SK-N-SH treated with all-trans-retinoic acid at 6 μM for 48 hours (cell line): Measurements from ENCODE around the gene FAM20C.

Experiments used
- ATAC-seq: fragments of 200-7000 bp; cut with Tn5 transposase; 3 replicates; pipeline ENCODE4 v1.9.1; 2020; ENCODE audit warnings: mild to moderate bottlenecking, moderate library complexity
- ARNTL ChIP-seq: fragments of 450-650 bp; formaldehyde crosslinking; IDR thresholded peaks from 2 replicates; pipeline ENCODE4 v1.5.0; 2020; ENCODE audit warnings: low read depth, mild to moderate bottlenecking, moderate library complexity, borderline replicate concordance
- BACH2 ChIP-seq: fragments of 250-450 bp; sonication (Bioruptor Pico); IDR thresholded peaks from 2 replicates; pipeline ENCODE4 v1.9.0; 2021; ENCODE audit warnings: mild to moderate bottlenecking, borderline replicate concordance
- CSDC2 ChIP-seq: fragments of 250-450 bp; sonication (Bioruptor Pico); IDR thresholded peaks from 2 replicates; pipeline ENCODE4 v1.5.0; 2020; ENCODE audit warnings: mild to moderate bottlenecking, moderate library complexity
- ESRRG ChIP-seq: fragments of 250-450 bp; sonication (Bioruptor Pico); IDR thresholded peaks from 2 replicates; pipeline ENCODE4 v1.6.1; 2021; ENCODE audit warnings: mild to moderate bottlenecking
- GLIS3 ChIP-seq: fragments of 250-450 bp; sonication (Bioruptor Pico); IDR thresholded peaks from 2 replicates; pipeline ENCODE4 v1.5.0; 2020; ENCODE audit warnings: mild to moderate bottlenecking, moderate library complexity
- OSR1 ChIP-seq: fragments of 250-450 bp; sonication (Bioruptor Pico); IDR thresholded peaks from 2 replicates; pipeline ENCODE4 v1.8.0; 2022; ENCODE audit warnings: moderate library complexity, mild to moderate bottlenecking, inconsistent platforms
- PPARA ChIP-seq: fragments of 250-450 bp; sonication (Bioruptor Pico); IDR thresholded peaks from 2 replicates; pipeline ENCODE4 v1.5.0; 2020; ENCODE audit warnings: mild to moderate bottlenecking, borderline replicate concordance
- RARB ChIP-seq: fragments of 250-450 bp; sonication (Bioruptor Pico); IDR thresholded peaks from 2 replicates; pipeline ENCODE4 v1.8.0; 2021; ENCODE audit warnings: mild to moderate bottlenecking, moderate library complexity
- SNAI2 ChIP-seq: fragments of 250-450 bp; sonication (Bioruptor Pico); IDR thresholded peaks from 2 replicates; pipeline ENCODE4 v1.5.0; 2020; ENCODE audit warnings: mild to moderate bottlenecking, moderate library complexity
- TCF4 ChIP-seq: fragments of 250-450 bp; sonication (Bioruptor Pico); IDR thresholded peaks from 2 replicates; pipeline ENCODE4 v1.8.0; 2021; ENCODE audit warnings: mild to moderate bottlenecking, moderate library complexity, borderline replicate concordance
- TOX ChIP-seq: fragments of 250-450 bp; sonication (Bioruptor Pico); IDR thresholded peaks from 2 replicates; pipeline ENCODE4 v1.8.0; 2021; ENCODE audit warnings: mild to moderate bottlenecking, moderate library complexity, borderline replicate concordance
- ZC3H10 ChIP-seq: fragments of 250-450 bp; sonication (Bioruptor Pico); IDR thresholded peaks from 2 replicates; pipeline ENCODE4 v1.5.1; 2021; ENCODE audit warnings: mild to moderate bottlenecking, moderate library complexity
- ZFP3 ChIP-seq: fragments of 250-450 bp; sonication (Bioruptor Pico); IDR thresholded peaks from 2 replicates; pipeline ENCODE4 v1.5.0; 2020; ENCODE audit warnings: mild to moderate bottlenecking, moderate library complexity
- ZFP30 ChIP-seq: fragments of 450-650 bp; formaldehyde crosslinking; IDR thresholded peaks from 2 replicates; pipeline ENCODE4 v1.5.0; 2022; ENCODE audit warnings: mild to moderate bottlenecking, moderate library complexity
- ZNF70 ChIP-seq: fragments of 450-650 bp; formaldehyde crosslinking; IDR thresholded peaks from 2 replicates; pipeline ENCODE4 v1.5.0; 2020; ENCODE audit warnings: mild to moderate bottlenecking, moderate library complexity
- ZNF8 ChIP-seq: fragments of 450-650 bp; formaldehyde crosslinking; IDR thresholded peaks from 2 replicates; pipeline ENCODE4 v1.5.0; 2020; ENCODE audit warnings: mild to moderate bottlenecking, moderate library complexity
- TF ChIP-seq, protein P1 (sequence below): fragments of 250-450 bp; sonication (Bioruptor Pico); IDR thresholded peaks from 2 replicates; pipeline ENCODE4 v1.5.1; 2020; ENCODE audit warnings: low read depth, mild to moderate bottlenecking, moderate library complexity
- TF ChIP-seq, protein P2 (sequence below): fragments of 250-450 bp; sonication (Bioruptor Pico); IDR thresholded peaks from 2 replicates; pipeline ENCODE4 v1.5.1; 2021; ENCODE audit warnings: mild to moderate bottlenecking, moderate library complexity
- TF ChIP-seq, protein P3 (sequence below): fragments of 250-450 bp; sonication (Bioruptor Pico); IDR thresholded peaks from 2 replicates; pipeline ENCODE4 v1.5.0; 2020; ENCODE audit warnings: mild to moderate bottlenecking, moderate library complexity
- TF ChIP-seq, protein P4 (sequence below): fragments of 250-450 bp; sonication (Bioruptor Pico); IDR thresholded peaks from 2 replicates; pipeline ENCODE4 v1.8.0; 2021; ENCODE audit warnings: low read depth, mild to moderate bottlenecking, moderate library complexity, borderline replicate concordance

FAM20C gene

DNA sequence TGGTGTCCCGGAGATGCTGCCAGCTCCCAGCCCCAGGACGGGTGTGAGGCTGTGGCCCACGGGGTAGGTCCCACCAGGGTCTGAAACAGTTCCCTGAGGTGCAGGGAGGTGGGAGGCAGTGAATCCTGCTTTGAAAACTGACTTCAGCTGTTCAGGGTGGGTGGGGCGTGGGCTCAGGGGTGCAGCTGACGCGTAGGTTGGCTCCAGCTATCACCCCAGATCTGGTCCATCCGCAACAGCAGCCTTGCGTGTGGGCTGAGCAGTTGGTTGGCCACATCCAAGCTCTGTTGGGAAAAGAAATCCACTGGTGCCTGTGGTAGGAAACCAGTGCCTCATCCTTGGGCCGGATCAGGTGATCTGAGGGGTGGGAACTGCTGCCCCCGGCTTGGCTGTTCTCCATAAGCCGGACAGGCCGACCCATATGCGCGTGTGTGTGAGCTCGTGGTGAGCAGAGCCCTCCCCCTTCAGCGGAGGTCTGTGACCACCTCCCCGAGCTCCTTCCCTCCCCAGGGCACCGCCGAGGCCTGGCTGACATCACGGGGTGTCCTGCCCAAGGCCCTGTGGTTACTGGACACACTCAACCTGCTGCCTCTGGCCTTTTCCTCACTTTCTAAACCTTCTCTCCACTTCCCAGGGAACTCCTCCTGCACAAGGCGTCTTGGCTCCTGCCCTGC is 15.4 kb upstream of the FAM20C start:
- ATAC-seq: no peak
- no peak for TF ChIP-seq ARNTL (CRISPR knock-in tag)

DNA sequence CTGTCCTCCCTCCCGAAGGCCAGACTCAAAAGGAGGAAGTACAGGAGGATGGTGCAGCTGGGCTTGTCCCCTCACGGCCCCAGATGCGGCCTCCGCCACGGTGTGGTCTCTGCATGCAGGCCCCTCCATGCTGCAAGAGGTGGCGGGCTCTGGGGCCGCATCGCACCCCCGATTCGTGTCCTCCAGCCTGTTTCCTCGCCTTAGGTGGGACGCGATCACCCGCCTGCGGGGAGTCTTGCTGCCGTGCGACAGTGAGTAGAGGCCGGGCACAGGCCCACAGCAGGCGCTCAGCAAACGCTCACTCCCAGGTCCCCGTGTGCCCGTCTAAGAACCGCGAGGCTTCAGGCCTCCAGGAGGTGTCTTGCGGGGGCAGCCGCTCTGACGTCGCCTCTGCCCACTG is 13.9 kb upstream of the FAM20C start:
- ATAC-seq: no peak
- TF ChIP-seq, protein P1, sequence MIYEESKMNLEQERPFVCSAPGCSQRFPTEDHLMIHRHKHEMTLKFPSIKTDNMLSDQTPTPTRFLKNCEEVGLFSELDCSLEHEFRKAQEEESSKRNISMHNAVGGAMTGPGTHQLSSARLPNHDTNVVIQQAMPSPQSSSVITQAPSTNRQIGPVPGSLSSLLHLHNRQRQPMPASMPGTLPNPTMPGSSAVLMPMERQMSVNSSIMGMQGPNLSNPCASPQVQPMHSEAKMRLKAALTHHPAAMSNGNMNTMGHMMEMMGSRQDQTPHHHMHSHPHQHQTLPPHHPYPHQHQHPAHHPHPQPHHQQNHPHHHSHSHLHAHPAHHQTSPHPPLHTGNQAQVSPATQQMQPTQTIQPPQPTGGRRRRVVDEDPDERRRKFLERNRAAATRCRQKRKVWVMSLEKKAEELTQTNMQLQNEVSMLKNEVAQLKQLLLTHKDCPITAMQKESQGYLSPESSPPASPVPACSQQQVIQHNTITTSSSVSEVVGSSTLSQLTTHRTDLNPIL (CRISPR knock-in tag): no peak
- no peak for TF ChIP-seq ARNTL (CRISPR knock-in tag)

DNA sequence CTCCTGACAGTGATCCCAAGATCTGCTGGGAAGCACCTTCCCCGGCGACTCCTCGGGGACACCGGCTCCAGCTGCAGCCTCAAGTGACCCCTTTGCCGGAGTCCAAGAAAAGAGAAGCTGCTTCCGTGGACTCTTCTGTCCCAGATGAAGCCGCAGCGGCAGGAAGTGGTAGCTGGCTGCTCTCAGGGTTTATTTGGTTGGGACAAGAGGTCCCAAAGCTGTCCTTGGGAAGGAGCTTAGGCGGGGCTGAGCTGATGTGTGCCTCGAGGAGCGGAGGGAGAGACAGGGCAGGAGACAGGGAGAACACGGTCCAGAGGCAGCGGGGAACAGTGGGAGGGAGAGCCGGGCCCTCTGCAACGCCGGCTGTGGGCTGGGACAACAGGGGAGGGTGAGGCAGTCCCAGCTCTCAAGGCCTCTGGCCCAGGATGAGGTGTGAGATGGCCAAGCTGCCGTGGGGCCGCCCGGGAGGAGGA is 13.1 kb upstream of the FAM20C start:
- TF ChIP-seq TCF4 (CRISPR knock-in tag) (no peak), GLIS3 (CRISPR knock-in tag) (no peak), CSDC2 (no peak), ESRRG (no peak), RARB (CRISPR knock-in tag) (no peak), ZFP3 (CRISPR knock-in tag) (no peak), SNAI2 (no peak), ZNF8 (CRISPR knock-in tag) (no peak), ARNTL (CRISPR knock-in tag) (no peak), BACH2 (no peak), OSR1 (CRISPR knock-in tag) (no peak), TOX (CRISPR knock-in tag) (no peak), ZC3H10 (CRISPR knock-in tag) (no peak), PPARA (CRISPR knock-in tag) (no peak), ZFP30 (CRISPR knock-in tag) (no peak), ZNF70 (CRISPR knock-in tag) (no peak)
- TF ChIP-seq, protein P1 (CRISPR knock-in tag): no peak
- TF ChIP-seq, protein P2, sequence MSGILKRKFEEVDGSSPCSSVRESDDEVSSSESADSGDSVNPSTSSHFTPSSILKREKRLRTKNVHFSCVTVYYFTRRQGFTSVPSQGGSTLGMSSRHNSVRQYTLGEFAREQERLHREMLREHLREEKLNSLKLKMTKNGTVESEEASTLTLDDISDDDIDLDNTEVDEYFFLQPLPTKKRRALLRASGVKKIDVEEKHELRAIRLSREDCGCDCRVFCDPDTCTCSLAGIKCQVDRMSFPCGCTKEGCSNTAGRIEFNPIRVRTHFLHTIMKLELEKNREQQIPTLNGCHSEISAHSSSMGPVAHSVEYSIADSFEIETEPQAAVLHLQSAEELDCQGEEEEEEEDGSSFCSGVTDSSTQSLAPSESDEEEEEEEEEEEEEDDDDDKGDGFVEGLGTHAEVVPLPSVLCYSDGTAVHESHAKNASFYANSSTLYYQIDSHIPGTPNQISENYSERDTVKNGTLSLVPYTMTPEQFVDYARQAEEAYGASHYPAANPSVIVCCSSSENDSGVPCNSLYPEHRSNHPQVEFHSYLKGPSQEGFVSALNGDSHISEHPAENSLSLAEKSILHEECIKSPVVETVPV (CRISPR knock-in tag): no peak
- TF ChIP-seq, protein P3, sequence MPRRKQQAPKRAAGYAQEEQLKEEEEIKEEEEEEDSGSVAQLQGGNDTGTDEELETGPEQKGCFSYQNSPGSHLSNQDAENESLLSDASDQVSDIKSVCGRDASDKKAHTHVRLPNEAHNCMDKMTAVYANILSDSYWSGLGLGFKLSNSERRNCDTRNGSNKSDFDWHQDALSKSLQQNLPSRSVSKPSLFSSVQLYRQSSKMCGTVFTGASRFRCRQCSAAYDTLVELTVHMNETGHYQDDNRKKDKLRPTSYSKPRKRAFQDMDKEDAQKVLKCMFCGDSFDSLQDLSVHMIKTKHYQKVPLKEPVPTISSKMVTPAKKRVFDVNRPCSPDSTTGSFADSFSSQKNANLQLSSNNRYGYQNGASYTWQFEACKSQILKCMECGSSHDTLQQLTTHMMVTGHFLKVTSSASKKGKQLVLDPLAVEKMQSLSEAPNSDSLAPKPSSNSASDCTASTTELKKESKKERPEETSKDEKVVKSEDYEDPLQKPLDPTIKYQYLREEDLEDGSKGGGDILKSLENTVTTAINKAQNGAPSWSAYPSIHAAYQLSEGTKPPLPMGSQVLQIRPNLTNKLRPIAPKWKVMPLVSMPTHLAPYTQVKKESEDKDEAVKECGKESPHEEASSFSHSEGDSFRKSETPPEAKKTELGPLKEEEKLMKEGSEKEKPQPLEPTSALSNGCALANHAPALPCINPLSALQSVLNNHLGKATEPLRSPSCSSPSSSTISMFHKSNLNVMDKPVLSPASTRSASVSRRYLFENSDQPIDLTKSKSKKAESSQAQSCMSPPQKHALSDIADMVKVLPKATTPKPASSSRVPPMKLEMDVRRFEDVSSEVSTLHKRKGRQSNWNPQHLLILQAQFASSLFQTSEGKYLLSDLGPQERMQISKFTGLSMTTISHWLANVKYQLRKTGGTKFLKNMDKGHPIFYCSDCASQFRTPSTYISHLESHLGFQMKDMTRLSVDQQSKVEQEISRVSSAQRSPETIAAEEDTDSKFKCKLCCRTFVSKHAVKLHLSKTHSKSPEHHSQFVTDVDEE (CRISPR knock-in tag): no peak
- TF ChIP-seq, protein P4, sequence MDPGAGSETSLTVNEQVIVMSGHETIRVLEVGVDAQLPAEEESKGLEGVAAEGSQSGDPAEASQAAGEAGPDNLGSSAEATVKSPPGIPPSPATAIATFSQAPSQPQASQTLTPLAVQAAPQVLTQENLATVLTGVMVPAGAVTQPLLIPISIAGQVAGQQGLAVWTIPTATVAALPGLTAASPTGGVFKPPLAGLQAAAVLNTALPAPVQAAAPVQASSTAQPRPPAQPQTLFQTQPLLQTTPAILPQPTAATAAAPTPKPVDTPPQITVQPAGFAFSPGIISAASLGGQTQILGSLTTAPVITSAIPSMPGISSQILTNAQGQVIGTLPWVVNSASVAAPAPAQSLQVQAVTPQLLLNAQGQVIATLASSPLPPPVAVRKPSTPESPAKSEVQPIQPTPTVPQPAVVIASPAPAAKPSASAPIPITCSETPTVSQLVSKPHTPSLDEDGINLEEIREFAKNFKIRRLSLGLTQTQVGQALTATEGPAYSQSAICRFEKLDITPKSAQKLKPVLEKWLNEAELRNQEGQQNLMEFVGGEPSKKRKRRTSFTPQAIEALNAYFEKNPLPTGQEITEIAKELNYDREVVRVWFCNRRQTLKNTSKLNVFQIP (CRISPR knock-in tag): no peak
- ATAC-seq: no peak
